Measurements from ENCODE around the gene RNGTT. TPM values are rescaled to one million over a fixed set of nuclear protein-coding genes. Genes with fewer than 3 reads are reported as not detected.
"Not testable (repeated sequence)": the region's sequence is repeated elsewhere in the genome, so short reads cannot be mapped to it uniquely, and the experiment has no call there.

The RNGTT gene
- polyA plus RNA-seq, 3 donors, result 1.7 to 5.6 (median 3.7) TPM

- no peak overlapping the region for H3K27ac ChIP-seq (ENCODE audit: low read depth, low read length)
These were observed 121.1 kb downstream of the RNGTT start for GRCh38 chr6:88842320-88842719.

GRCh38 chr6:88840796-88841539 is 122.5 kb downstream of the RNGTT start:
- H3K27ac ChIP-seq (ENCODE audit: low read depth, low read length), result no peak overlapping the region
- 25 to 78% (median 75%) methylated on average over 3 of the region's 3 CpGs for WGBS, 3 donors

- H3K27ac ChIP-seq (ENCODE audit: low read depth, low read length), result no peak overlapping the region
- 90 to 95% (median 95%) methylated on average over 7 of the region's 7 CpGs for WGBS, 3 donors
These were observed 123.1 kb downstream of the RNGTT start for GRCh38 chr6:88840289-88840688.

GRCh38 chr6:88839280-88839679 is 124.1 kb downstream of the RNGTT start:
- H3K27ac ChIP-seq (ENCODE audit: low read depth, low read length), result no peak overlapping the region
- 95 to 99% (median 97%) methylated on average over 5 of the region's 5 CpGs for WGBS, 3 donors

GRCh38 chr6:88835210-88835609 is 128.2 kb downstream of the RNGTT start:
- no peak overlapping the region for H3K27ac ChIP-seq (ENCODE audit: low read depth, low read length)

- 91 to 96% (median 92%) methylated on average over 1 of the region's 1 CpG for WGBS, 3 donors
- H3K27ac ChIP-seq (ENCODE audit: low read depth, low read length), result not testable (repeated sequence)
These were observed 130.3 kb downstream of the RNGTT start for GRCh38 chr6:88833071-88833470.

GRCh38 chr6:88827599-88827998 is 135.8 kb downstream of the RNGTT start:
- H3K27ac ChIP-seq (ENCODE audit: low read depth, low read length), result not testable (repeated sequence)
- WGBS, 3 donors, result 87 to 89% (median 88%) methylated on average over 4 of the region's 4 CpGs

- WGBS, 3 donors, result 84 to 94% (median 89%) methylated on average over 3 of the region's 3 CpGs
These were observed 137.6 kb downstream of the RNGTT start for GRCh38 chr6:88825856-88826255.

GRCh38 chr6:88823998-88824397 is 139.4 kb downstream of the RNGTT start:
- WGBS, 3 donors, result 75 to 83% (median 77%) methylated on average over 2 of the region's 2 CpGs
- H3K27ac ChIP-seq (ENCODE audit: low read depth, low read length), result no peak overlapping the region

More at GRCh38 chr6:88825856-88826255, 137.6 kb downstream of the RNGTT start:
- H3K27ac ChIP-seq (ENCODE audit: low read depth, low read length), result no peak overlapping the region

GRCh38 chr6:88815491-88815890 is 147.9 kb downstream of the RNGTT start:
- no peak overlapping the region for H3K27ac ChIP-seq (ENCODE audit: low read depth, low read length)
- 76 to 85% (median 85%) methylated on average over 5 of the region's 5 CpGs for WGBS, 3 donors

GRCh38 chr6:88814909-88815308 is 148.5 kb downstream of the RNGTT start:
- H3K27ac ChIP-seq (ENCODE audit: low read depth, low read length), result no peak overlapping the region
- WGBS, 3 donors, result 52 to 86% (median 66%) methylated on average over 1 of the region's 1 CpG

- 71 to 84% (median 78%) methylated on average over 5 of the region's 5 CpGs for WGBS, 3 donors
- H3K27ac ChIP-seq (ENCODE audit: low read depth, low read length), result no peak overlapping the region
These were observed 150.4 kb downstream of the RNGTT start for GRCh38 chr6:88813045-88813444.

- H3K27ac ChIP-seq (ENCODE audit: low read depth, low read length), result no peak overlapping the region
- 64 to 77% (median 77%) methylated on average over 1 of the region's 1 CpG for WGBS, 3 donors
These were observed 152.7 kb downstream of the RNGTT start for GRCh38 chr6:88810701-88811100.

- H3K27ac ChIP-seq (ENCODE audit: low read depth, low read length), result no peak overlapping the region
- WGBS, 3 donors, result 89 to 92% (median 92%) methylated on average over 5 of the region's 5 CpGs
These were observed 153.3 kb downstream of the RNGTT start for GRCh38 chr6:88810089-88810488.

- no peak overlapping the region for H3K27ac ChIP-seq (ENCODE audit: low read depth, low read length)
These were observed 155.0 kb downstream of the RNGTT start for GRCh38 chr6:88808381-88808780.

- WGBS, 3 donors, result 93 to 97% (median 97%) methylated on average over 1 of the region's 1 CpG
- H3K27ac ChIP-seq (ENCODE audit: low read depth, low read length), result no peak overlapping the region
These were observed 155.8 kb downstream of the RNGTT start for GRCh38 chr6:88807622-88808021.

GRCh38 chr6:88806728-88807127 is 156.7 kb downstream of the RNGTT start:
- 96 to 100% (median 97%) methylated on average over 4 of the region's 4 CpGs for WGBS, 3 donors
- no peak overlapping the region for H3K27ac ChIP-seq (ENCODE audit: low read depth, low read length)

- 96 to 100% (median 98%) methylated on average over 2 of the region's 2 CpGs for WGBS, 3 donors
- no peak overlapping the region for H3K27ac ChIP-seq (ENCODE audit: low read depth, low read length)
These were observed 158.7 kb downstream of the RNGTT start for GRCh38 chr6:88804701-88805100.

GRCh38 chr6:88785478-88785877 is 177.9 kb downstream of the RNGTT start:
- H3K27ac ChIP-seq (ENCODE audit: low read depth, low read length), result no peak overlapping the region

GRCh38 chr6:88780714-88781389 is 182.6 kb downstream of the RNGTT start:
- 38 to 53% (median 47%) methylated on average over 5 of the region's 5 CpGs for WGBS, 3 donors
- no peak overlapping the region for H3K27ac ChIP-seq (ENCODE audit: low read depth, low read length)
